ENCODE results near the gene SSNA1.
A peak's percentile ranks its signal among the peaks of the same experiment; 100 is the strongest.

The SSNA1 gene

GRCh38 chr9:137235424-137236237 is 47.2 kb downstream of the SSNA1 start:
- peak overlapping the region; percentile 97 for H3K27ac ChIP-seq
- TF ChIP-seq ZFX (IDR thresholded peaks at IDR 0.05; ENCODE audit: borderline replicate concordance) = no peak
- TF ChIP-seq, protein P1, sequence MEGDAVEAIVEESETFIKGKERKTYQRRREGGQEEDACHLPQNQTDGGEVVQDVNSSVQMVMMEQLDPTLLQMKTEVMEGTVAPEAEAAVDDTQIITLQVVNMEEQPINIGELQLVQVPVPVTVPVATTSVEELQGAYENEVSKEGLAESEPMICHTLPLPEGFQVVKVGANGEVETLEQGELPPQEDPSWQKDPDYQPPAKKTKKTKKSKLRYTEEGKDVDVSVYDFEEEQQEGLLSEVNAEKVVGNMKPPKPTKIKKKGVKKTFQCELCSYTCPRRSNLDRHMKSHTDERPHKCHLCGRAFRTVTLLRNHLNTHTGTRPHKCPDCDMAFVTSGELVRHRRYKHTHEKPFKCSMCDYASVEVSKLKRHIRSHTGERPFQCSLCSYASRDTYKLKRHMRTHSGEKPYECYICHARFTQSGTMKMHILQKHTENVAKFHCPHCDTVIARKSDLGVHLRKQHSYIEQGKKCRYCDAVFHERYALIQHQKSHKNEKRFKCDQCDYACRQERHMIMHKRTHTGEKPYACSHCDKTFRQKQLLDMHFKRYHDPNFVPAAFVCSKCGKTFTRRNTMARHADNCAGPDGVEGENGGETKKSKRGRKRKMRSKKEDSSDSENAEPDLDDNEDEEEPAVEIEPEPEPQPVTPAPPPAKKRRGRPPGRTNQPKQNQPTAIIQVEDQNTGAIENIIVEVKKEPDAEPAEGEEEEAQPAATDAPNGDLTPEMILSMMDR (IDR thresholded peaks at IDR 0.05) = no peak

- TF ChIP-seq, protein P1 (IDR thresholded peaks at IDR 0.05) = peak; percentile 99
- TF ChIP-seq ZFX (IDR thresholded peaks at IDR 0.05; ENCODE audit: borderline replicate concordance) = no peak
- H3K27ac ChIP-seq = peak overlapping the region; percentile 97
These were observed 47.9 kb downstream of the SSNA1 start for GRCh38 chr9:137236238-137236935.

- no peak for TF ChIP-seq ZFX (IDR thresholded peaks at IDR 0.05; ENCODE audit: borderline replicate concordance)
- TF ChIP-seq, protein P1 (IDR thresholded peaks at IDR 0.05) = no peak
- peak overlapping the region; percentile 97 for H3K27ac ChIP-seq
These were observed 48.5 kb downstream of the SSNA1 start for GRCh38 chr9:137236936-137237421.

DNA sequence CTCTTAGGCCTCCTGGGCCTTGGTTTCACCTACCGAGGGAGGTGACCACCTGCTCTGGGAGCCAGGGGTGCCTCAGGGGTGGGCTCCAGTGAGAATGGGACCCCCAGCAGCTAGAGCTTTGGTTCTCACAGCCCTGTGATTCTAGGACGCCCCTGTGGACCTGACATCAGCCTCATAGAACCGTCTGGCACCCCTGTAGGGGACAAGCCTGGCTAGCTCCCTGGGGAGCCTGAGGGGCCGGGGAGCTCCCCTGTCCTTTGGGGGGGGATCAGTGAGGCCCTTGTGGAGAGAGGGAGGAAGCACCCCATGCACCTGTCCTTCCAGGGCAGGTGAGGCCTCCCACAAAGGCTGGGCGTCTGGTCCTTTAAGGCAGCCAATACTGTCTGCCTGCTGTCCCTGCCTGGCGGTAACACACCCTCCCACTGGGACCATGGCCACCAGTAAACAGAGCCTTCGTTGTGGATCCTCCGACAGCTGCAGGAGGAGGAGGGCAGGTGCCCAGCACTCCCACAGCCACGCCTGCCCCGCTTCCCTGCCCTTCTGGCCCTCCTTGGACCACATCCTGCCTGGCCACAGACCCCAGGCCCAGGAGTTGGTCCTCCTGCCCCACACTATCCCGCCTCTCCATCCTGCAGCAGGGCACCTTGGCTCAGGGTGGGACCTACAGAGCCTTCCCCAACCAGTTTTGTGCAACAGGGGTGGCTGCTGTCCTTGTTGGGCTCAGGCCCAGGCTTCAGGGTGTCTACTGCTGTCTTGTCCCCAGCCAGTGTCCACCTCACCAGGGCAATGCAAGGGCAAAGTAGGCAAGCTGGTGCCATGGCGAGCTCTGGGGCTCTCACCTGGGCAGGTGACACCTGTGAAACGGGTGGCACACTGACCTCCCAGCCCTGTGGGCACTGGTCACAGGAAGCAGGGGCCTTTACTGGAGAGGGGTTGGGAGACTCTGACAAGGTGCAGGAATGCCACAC is 49.6 kb downstream of the SSNA1 start:
- peak overlapping the region; percentile 97 for H3K27ac ChIP-seq
- no peak for TF ChIP-seq ZFX (IDR thresholded peaks at IDR 0.05; ENCODE audit: borderline replicate concordance)
- TF ChIP-seq, protein P1 (IDR thresholded peaks at IDR 0.05) = no peak

DNA sequence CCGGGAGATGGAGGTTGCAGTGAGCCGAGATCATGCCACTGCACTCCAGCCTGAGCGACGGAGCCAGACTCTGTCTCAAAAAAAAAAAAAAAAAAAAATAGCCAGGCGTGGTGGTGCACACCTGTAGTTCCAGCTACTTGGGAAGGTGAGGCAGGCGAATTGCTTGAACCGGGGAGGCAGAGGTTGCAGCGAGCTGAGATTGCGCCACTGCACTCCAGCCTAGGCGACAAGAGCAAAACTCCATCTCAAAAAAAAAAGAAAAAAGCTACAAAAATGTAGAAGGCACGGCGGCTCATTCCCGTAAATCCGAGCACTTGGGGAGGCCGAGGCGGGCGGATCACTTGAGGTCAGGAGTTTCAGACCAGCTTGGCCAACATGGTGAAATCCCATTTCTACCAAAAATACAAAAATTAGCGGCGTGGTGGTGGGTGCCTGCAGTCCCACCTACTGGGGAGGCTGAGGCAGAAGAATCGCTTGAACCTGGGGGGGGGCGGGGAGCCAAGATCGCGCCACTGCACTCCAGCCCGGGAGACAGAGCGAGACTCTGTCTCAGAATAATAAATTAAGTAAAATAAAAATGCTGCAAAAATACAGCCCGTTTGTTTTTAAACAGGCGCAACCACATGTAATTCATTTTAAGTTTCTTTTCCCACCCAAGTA is 51.2 kb downstream of the SSNA1 start:
- peak overlapping the region; percentile 97 for H3K27ac ChIP-seq
